GM21717 (cell line): ENCODE results near the gene NMRK2.

Experiments used
- ATAC-seq: cut with Tn5 transposase; IDR thresholded peaks from one replicate; pipeline ENCODE4 v1.9.1; 2021; ENCODE audit warnings: mild to moderate bottlenecking, moderate library complexity; ENCODE audit not compliant: unreplicated experiment

NMRK2 gene

DNA sequence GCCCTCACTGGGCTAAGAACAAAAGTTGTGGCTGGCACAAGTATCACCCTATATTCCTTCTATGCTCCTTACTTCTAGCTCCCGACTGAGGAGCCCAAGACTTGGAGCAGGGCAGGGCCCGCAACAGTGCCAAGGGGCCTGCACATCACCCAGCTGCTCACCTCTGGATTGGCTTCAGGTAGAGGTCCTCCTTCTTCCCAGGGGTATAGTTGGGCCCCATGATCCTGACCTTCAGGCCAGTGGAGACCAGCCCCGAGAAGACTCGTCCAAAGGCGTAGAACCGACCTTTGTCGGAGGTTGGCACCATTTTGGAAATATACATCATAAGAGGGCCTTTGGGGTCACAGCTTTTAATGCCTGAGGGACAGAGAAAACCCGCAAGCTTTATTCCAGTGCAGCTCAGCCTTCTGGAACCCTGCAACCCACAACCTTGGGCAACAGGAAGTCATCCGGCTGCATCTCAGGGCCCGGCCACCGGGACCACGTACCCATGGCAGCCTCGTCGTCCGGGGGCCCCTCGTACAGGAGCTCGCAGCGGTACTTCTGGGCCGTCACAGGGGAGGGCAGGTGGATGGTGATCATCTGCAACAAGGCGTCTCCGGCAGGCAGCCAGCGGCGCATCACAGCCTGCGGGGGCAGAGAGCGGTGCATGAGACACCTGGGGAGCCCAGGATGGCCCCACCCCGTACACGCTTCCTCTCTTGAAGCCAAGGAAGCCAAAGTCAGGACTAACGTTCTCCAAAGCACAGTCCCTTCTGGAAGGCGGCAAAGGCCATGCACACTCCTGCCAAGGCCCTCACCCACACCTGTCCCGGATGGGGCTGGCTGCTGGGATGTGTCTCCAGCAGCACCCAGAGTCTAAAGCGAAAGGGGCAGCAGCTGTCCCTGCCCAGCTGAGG is 47.7 kb downstream of the NMRK2 start:
- no peak for ATAC-seq

DNA sequence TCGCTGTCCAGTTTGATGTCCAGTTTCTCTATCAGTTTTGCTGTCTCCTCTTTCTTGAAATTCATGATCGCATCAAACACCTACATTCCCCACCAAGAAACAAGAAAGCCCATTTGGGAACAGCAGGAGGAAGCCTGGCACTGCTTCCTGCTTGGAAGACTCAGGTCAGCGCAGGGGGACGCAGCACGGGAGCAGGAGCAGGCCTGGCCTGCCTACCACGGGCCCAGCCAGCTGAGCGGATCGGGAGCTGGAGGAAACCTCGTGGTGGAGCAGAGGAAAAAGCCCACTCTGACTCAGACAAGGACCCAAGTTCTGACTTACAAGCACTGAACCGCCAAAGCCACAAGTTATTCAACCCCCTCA is 48.5 kb downstream of the NMRK2 start:
- no peak for ATAC-seq

DNA sequence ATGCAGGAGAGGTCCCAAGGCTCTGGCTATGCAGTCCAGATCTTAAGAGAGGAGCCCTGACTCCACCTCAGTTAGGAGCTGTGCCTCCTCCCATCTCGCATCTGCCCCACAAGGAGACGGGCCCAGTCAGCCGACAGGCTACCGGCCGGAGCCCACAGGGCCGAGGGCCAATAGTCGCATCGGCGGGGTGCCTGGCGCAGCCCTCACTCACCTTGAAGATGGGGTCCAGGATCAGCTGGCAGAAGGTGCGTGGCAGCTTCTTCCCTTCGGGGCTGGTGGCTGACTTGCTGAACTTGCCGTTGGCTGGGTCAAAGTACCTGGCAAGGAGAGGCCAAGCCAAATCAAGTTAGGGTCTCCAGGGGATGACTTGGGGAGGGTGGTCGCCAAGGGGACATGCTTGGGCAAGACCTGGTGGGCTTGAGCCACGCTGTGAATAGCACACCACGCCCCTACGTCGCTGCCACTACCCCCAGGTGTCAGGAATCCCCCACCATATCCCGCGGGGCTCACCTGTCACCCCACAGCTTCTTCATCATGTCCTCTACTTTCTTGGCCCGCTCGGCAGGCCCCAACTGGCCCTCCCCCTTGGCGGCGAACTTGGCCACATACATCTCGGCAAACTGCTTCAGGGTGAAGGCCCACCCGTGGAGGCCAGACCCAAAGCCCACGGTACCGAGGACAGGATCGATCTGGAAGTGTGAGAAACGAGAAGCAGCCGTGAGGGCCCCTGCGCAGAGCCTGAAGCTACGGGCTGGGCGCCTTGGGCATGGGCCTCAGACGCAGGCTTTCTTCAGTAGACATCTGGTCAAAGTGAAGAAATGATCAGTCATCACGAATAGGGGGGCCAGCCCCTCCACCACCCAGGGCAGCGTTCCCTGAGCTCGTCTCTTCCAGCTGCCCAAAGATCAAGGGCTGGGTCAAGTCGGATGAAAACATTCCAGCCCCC is 49.1 kb downstream of the NMRK2 start:
- ATAC-seq, result no peak

DNA sequence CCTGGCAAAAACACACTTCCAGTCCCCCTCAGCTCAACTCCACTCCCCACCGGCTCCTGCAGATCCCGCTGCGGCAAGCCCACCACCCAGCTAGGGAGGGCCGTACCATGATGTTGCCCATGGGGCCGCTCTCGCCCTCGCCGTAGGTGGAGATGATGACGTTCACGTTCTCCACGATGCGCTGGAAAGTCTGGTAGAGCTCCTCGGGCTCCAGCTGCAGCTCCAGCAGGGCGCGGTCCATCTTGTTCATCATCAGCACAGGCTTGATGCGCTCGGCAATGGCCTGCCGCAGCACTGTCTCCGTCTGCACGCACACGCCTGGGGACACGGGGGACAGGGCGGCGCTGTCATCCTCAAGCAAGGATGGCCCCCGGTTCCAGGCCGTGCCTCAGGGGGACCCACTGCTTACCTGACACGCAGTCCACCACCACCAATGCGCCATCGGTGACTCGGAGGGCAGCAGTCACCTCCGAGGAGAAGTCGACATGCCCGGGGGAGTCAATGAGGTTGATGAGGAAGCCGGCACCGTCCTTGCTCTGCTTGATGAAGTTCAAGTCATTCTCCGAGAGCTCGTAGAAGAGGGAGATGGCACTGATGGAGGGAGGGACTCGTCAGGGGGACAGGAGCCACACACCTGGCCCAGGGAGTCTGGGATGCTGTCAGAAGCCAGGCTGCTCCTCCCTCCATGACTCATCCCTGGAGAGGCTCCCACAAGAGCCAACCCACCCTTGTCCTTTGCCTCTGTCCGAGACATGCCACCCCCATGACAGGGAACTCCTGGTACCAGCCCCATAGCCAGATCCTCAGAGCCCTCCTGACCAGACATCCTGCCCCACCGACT is 50.1 kb downstream of the NMRK2 start:
- ATAC-seq, result no peak

DNA sequence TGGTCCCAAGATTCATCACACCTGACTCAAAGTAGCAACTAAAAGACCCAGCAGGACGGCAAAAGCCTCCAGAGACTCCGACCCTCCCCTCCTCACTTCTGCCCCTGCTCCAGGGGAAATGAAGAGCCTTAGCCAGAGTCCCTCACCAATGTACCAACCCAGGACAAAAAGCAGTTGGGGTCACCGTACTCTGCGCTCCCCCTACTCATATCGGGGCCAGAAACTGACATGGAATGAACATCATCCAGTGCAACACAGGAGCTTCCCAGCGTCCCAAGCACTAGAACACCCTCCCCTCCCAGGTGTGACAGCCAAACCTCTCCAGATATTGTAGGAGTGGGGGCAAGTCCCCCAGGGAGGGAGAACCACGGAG is 50.7 kb downstream of the NMRK2 start:
- no peak for ATAC-seq

DNA sequence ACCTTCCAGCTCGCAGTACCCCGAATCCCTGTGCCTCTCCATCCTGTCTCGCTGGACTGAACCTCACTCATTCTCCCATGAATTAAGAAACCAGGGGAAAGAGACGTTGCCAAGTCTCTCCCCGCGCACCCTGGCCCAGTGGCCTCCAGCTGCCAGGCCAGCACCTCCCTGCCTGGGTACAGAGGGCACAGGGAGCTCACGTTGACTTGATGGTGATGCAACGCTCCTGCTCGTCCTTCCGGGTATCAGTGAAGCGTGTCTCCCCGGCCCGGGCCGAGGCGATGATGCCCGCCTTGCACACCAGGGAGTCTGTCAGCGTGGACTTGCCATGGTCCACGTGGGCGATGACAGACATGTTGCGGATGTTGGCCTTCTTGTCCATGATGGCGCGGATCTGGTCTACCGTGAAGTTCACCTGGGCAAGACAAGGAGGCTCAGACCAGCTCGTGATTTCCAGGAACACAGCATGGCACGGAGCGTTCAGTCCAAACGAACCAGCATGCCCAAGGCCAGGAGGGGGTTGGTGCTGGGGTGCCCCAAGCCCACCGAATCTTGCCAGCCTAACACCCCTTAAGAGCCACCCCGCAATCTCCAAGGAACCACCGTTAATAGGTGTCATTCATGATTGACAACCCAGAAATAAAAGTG is 51.2 kb downstream of the NMRK2 start:
- ATAC-seq, result no peak

DNA sequence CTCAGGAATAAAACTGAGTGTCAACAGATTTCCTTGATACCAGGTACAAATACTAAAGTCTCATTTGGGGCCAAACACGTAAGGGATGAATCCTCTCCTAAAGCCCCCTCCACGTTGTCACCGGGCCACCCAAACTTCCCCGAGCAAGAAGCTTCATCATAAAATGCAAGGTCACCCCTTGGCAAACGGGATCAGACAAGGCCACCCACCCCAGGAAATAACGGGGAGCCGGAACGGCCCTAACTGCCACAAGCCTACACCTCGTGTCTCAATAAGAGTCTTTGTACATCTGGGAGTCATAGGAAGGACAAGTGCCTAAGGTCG is 51.7 kb downstream of the NMRK2 start:
- ATAC-seq, result no peak

DNA sequence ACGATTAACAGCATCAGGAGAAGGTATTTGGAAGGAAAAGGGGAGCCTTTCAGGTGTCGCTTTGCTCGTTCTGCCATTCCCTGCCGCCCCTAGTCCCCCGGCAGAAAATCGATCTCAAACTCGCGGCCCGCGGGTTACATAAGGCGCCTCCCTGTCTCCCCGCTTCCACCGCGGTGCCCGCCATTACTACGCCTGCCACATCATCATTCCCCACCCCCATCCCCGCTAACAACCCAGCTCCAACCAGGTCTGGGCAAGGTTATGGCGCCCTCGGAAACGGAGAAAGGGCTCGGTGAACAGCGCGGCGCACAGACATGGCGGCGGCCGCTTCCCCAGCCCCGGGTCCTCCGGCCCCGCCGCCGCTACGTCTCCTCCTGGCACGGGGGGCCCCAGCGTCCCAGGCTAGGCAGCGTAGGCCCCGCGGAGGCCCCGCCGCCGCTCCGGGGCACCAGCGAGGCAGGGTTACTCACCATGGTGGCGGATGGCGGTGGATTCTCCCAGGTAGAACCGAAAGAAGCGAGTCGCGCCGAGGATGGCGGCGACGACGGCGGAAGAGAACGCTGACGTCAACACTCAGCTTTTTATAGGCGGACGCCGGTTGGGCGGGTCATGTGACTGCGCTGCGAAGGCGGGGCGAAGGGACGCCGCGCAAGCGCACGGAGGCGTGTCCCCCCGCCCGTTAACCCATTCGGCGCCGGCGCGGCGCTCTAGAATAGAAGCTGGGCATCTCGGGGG is 52.2 kb downstream of the NMRK2 start, which contains the start of gene EEF2:
Gene EEF2 (minus strand): TSS at position 556 of the 735 bp plus-strand sequence. CDS start 83 bp downstream, at position 473.
- ATAC-seq, result peak; percentile 40

DNA sequence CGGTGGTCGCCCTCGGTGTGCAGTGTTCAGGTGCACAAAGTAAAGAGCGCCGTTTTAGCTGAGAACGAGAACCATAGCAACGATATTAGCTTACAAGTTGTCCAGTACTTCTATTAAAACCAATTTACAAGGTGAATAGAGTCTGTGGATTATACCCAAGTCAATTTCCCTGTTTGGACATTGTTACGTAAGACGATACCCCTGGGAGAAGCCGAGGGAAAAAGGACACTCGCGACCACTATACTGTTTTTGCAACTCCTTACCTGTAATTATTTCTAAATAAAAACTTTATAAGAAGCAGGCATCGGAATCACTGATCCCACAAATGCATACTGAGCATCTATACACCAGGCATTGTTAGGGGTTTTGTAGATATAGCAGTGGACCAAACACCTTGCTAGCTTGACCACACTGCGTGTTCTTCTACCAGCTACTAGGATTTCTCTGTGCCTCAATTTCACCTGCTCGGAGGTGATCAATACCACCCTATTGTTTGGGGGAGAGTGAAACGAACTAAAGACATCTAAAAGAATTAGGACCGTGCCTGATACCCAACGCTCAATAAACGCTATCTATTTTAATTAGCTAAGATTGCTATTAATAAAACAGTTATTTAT is 52.9 kb downstream of the NMRK2 start:
- no peak for ATAC-seq

DNA sequence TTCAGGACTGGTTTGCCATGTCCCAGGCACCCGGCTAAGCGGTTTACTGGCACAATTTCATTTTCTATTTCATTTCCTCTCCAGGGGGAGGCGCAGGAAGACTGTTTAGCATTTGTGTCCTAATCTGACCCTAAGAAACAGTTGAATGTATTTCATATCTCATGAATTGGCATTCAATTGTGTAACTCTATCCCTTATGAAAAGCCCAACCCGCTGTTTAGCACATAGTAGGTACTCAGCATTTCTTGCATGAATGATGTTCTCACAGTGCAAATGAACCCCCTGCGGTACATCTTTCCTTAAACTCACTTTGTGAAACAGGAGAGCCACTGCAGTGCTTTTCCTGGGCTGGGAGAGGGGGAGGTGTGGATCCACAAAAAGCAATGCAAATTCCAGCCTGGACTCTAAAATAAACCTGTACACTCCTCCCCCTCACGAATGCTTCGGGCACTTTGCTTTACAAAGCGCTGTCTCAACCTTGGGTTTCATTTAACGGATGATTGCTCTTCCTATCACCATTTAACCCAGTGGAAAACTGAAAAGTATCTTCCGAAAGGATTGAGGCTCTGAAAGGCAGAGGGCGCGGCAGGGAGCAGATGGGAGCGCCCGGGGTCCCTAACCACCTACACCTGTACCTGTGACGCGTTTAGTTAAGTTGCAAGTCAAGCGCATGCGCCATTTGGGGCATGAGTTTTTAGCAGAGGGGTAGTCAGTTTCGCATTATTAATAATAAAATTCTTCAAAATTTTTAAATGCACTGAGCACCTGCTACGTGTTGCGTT is 53.6 kb downstream of the NMRK2 start:
- no peak for ATAC-seq

DNA sequence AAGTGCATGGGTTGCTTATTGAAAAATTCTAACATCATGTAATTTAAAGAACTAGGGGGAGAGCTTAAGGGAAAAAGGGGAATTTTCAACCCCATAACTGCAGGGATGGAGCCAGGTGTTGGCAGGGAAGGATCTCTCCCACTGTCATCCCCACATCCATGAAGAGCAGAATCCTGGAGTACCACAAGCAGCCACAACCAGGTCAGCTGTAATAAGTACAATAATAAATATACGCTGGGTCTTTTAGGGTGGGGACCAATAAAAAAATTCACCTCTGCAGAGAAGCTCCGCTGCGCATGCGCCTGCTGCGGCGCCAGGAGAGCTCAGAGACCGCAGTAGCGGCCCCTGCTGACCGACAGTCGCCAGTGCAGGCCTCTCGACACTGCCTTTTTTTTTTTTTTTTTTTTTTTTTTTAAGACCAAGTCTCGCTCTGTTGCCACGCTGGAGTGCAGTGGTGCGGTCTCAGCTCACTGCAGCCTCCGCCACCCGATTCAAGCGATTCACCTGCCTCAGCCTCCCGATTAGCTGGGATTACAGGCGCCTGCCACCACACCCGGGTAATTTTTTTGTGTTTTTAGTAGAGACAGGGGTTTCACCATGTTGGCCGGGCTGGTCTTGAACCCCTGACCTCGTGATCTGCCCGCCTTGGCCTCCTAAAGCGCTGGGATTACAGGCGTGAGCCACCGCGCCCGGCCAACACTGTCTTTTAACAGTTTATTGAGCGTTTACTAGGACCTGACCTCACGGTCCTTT is 54.9 kb downstream of the NMRK2 start:
- peak; percentile 33 for ATAC-seq

DNA sequence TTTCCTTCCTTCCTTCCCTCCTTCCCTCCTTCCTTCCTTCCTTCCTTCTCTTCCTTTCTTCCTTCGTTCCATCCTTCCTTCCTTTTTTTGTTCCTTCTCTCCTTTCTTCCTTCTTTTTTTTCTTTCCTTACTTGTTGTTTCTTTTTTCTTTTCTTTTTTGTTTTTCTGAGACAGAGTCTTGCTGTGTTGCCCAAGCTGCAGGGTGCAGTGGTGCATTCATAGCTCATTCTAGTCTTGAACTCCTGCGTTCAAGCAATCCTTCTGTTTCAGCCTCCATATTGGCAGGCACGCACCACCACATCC is 57.9 kb downstream of the NMRK2 start:
- ATAC-seq, result no peak
